Activated T-cell treated with anti-CD3 and anti-CD28 coated beads for 1 hour (primary cell): ENCODE data around the gene CDC23.
"Not testable (repeated sequence)": the region's sequence is repeated elsewhere in the genome, so short reads cannot be mapped to it uniquely, and the experiment has no call there.

ENCODE experiments used
- DNase-seq: peaks from one replicate; pipeline ENCODE4 v3.0.0-alpha.2; 2020; ENCODE audit warnings: low read depth

Gene CDC23, protein sequence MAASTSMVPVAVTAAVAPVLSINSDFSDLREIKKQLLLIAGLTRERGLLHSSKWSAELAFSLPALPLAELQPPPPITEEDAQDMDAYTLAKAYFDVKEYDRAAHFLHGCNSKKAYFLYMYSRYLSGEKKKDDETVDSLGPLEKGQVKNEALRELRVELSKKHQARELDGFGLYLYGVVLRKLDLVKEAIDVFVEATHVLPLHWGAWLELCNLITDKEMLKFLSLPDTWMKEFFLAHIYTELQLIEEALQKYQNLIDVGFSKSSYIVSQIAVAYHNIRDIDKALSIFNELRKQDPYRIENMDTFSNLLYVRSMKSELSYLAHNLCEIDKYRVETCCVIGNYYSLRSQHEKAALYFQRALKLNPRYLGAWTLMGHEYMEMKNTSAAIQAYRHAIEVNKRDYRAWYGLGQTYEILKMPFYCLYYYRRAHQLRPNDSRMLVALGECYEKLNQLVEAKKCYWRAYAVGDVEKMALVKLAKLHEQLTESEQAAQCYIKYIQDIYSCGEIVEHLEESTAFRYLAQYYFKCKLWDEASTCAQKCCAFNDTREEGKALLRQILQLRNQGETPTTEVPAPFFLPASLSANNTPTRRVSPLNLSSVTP

DNA sequence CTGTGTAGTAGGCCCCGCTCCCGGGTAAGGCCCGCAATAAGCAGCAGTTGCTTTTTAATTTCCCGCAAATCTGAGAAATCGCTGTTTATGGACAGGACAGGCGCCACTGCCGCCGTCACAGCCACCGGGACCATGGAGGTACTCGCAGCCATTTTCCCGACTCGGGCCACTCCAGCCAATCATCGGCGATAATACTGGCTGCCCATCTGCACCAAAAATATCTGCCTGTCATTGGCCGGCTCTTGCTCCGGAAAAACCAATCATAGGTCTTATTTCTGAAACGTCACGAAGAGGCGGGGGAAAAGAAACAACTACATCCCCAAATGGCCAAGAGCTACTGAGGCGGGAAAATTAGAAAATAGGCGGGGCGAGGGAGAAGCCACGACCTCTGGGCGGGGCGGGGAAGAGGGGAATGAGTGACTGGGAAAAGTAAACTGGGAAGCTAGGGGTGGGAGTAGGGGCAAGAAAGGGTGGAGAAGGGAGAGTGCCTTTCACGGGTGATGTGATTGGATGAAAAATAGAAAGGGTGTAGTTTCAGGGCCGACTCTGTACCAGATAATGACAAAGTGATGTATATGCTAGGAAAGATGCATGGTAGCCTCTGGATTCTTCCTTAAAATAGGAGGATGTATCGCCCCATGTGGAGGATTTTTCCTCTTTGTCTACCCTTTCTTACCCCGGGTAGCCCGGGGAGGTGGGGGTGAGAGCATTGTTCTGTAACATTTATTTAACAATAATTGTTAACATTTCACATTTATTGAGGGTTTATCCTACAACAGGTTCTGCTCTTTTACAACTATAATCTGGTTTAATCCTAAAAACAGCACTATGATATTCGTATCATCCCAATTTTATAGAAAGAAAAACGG lies at the start of gene CDC23:
CDC23 (minus strand) TSS at position 163 of the 869 bp plus-strand sequence; CDS start at position 152, 11 bp downstream.
- peak; percentile 75 for DNase-seq

DNA sequence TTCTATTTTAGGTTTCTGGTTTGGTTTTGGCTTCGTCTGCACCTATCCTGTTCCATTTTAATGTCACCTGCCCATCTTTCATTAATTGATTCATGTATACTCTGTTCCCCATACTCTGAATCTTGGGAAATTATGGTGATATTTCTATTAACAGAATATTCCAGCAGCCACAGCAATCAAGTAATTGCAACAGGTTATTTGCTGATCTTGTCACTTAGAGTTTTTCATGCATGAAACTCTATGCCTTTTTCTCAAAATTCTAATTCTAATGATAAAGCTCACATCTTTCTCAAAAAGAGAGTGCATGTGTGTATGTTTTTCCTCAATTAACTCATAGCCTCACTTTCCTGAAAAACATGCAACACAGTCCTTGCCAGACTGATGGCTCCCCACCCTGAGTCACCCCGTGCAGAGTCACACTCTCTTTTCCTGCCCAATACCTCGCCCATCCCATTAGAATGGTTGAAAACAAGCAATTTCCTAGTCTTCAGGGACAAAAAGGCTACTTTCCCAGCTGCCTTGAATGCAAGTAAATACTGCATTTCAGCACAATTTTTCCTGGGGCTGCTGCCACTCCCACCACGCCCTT lies 45.7 kb upstream of the CDC23 start:
- DNase-seq = no peak

DNA sequence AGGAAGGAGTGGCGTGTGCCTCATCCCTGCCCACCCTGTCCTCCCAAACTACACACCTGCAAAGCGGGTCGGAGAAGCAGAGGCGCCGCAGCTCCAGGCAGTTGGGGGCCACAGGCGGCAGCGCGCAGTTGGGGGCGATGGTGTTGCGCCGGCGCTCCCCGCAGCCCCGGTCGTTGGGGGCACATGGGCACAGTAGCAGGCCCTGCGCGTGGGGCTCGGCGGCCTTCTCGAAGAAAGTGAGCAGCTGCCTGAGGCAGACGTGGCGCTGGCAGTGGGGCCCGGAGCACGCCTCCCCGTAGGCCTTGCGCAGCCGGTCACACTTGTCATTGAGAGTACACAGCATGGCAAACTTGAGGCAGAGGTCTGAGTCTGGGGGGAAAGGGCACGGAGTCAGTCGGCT lies 44.5 kb upstream of the CDC23 start:
- DNase-seq = no peak

DNA sequence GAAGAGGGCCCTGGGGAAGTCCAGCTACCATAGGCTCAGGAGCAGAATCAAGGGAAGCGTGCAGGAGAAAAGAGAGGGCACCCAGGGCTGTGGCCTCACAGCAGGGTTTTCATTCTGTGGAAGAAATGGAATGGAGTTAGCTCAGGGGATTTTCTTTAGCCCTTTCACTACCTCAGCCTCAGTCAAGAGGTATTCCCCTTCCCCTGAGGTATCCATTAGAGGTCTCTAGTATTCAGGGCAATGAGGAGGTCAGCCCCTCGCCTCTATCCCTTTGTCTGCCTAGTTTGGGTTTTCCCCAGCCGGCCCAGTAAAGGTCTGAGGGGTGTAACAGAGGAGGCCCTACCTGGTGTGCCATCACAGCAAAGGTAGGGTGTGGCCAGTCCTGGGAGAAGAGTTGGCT lies 39.8 kb upstream of the CDC23 start:
- DNase-seq = no peak

DNA sequence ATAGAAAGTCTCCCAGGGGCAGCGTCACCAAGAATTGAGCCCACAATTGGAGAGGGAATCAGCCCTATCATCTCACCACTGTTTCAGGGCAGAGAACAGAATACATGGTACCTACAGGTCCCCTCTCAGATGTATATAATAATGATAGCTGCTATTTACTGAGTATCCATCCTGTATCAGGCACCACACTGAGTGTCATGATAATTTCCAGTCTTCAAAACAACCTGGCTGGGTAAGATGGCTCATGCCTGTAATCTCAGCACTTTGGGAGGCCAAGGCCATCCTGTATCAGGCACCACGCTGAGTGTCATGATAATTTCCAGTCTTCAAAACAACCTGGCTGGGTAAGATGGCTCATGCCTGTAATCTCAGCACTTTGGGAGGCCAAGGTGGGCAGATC lies 34.7 kb upstream of the CDC23 start:
- DNase-seq = not testable (repeated sequence)

DNA sequence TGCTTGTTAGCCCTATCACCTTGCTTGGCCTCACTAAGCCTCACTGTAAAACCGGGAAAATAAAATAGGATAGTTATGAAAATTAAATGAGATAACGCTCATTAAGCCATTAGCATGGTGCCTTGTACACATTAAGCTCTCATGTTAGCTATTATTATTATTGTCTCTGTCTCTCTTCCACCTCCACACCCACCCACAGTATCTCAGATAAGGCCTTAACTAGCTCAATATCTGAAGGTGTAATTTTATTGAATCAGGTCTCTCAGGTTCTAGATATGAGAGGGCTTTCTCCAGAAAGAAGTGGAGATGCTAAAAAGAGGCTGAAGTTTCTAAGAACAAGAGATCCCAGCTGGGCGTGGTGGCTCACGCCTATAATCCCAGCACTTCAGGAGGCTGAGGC lies 33.7 kb upstream of the CDC23 start:
- DNase-seq = no peak

DNA sequence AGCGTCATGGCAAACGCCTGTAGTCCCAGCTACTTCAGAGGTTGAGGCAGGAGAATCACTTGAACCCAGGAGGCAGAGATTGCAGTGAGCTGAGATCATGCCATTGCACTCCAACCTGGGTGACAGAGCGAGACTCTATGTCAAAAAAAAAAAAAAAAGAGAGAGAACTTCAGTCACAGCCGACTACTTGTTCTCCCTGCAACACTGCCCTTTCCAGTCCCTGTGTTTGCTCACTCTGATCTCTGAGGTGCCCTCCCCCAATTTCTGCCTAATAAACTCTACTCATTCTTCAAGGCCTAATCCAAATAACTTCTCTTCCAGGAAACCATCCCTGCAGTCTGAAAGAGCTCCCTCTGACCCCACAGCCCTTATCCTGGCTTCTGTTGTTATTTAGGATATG lies 33.2 kb upstream of the CDC23 start:
- no peak for DNase-seq

DNA sequence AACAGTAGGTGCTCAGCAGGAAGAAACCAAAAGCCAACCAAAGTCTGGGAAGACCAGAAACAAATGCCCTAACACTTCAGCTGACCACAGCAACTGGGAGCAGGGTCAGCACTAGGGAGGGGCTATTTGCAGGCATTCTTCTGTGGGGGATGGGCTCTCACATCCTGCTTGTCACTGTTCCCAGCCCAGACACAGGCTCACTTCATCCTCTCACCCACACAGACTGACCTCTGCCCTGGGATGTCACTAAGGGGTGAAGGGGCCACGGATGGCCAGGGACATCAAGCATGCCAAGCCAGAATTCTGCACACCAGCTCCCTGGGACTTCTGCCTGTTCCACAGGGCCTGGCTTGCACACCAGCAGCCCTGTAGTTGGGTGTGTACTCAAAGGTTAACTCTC lies 32.6 kb upstream of the CDC23 start:
- DNase-seq = no peak

DNA sequence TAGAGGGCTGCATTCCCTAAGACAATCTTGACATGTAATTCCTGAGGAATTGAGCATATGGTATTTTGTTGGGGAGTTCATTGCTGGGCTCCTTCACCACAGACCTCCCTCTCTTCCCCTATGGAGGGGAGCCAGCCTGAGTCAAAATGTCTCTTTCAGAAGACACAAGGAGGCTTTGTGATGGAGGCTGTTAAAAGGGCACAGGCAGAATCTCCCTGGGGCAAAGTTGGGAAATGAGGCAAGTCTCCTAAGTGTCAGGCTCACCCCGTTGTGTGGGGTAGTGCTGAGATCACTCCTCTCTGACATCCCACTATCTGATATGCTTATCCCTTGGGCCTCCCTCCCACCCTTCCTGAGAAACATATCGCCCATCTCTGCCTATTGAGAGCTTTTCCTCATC lies 30.7 kb upstream of the CDC23 start:
- no peak for DNase-seq

DNA sequence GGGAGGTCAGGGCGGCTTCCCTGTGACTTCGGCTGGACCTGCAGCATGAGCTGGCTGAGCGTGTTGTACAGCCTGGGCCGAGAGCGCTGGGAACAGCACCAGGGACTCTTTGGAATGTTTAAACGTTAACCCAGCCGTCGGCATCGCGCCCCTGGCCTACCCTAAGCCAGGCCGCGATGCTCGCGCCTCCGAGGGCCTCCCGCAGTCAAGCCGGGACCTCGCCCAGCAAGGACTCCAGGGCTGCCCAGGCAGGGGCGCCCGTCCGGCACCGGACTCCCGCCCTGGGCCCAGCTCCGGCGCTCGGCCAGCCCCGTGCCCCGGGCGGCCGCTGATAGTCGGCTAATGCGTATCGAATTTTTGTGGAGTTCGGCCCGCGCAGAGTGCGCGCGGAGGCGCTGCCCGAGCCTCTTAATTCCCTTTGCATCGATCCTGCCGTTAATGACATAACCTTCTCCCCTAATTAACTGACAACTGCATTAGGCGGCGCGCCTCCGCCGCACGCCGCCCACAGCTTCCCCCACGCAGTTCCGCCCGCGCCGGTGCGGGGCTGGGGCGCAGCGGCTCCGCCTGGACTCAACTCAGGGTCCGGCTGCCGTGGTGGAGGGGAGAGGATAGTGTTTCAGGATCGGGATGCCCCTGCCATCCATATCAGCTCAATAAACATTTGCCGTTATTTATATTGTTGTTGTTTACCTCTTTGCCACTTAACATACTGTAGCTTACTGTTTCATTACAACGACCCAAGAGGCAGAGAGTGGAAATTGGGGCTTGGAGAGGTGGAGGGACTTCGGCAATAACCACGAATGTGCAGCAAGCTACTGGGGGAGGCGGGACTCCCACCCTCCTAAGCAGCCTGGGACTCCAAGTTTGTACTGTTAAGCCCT lies 28.8 kb upstream of the CDC23 start:
- DNase-seq = no peak

DNA sequence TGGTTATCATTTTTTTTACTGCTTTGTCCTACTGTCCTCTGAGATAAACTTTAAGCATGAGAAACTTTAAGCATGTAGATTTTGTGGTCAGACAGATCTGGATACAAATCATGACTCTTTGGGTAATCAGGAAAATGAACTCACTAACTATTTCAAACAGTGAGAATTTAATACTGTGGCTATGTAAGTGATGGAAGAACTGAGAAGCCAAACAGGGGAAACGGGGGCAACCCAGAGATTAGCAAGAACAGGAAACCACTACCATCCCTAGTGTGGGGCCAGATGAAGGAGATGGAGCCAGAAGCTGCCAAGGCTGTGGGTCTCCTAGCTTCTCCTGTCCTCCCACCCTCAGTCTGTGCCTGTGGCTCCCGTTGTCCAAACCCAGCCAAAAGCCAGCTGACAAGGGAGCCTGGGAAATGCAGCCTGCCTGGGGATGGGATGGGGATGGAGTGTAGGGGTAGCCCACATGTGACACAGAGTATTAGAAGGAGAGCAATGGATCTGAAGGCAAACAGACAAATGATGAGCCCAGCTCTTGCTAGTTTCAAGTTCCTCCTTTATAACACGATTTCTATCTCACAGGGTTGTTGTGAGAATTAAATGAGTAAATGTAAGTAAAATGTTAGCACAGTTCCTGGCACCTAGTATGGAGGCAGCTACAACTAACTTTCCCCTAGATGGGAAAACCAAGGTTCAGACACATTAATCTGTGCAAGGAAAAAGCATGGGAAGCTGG lies 27.7 kb upstream of the CDC23 start:
- DNase-seq = no peak

DNA sequence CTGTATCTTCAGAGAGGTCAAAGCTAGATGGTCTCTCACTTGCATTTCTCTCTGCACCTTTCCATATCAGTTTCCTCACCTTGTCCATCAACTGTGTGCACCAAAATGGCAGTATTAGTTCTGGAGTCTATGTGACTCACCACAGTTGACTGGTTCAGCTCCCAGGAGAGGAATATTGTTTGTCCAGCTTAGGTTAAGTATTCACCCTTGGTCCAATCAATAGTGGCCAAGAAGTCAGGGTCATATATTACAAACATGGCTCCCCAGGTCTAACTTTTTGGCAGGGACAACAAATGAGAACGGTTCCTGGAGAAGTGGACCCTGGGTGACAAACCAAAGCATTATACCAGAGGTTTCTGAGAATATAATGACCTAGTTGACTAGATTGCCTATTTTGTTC lies 24.9 kb upstream of the CDC23 start:
- no peak for DNase-seq

DNA sequence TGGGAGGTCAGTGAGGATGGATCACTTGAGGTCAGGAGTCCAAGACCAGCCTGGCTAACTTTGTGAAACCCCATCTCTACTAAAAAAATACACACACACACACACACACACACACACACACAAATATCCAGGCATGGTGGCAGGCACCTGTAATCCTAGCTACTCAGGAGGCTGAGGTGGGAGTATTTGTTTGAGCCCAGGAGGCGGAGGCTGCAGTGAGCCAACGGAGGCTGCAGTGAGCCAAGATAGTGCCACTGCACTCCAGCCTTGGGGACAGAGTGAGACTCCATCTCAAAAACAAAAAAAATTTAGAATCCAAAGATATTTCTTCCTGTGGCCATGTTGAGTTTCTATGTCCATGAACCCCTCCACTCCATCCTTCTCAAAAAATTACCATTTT lies 21.5 kb upstream of the CDC23 start:
- DNase-seq = no peak

DNA sequence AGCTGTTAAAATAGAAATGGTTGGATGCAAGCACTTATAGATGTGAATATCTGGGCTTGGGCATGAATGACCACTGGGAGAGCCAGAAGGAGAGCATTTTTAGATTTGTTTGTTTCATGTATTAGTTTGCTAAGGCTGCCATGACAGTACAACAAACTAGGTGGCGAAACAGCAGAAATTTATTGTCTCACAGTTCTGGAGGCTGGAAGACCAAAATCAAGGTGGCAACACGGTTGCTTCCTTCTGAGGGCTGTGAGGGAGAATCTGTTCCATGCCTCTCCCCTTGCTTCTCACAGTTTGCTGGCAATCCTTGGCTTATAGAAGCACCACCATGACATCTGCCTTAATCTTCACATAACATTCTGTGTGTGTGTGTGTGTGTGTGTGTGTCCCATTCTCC lies 20.2 kb upstream of the CDC23 start:
- DNase-seq = no peak

DNA sequence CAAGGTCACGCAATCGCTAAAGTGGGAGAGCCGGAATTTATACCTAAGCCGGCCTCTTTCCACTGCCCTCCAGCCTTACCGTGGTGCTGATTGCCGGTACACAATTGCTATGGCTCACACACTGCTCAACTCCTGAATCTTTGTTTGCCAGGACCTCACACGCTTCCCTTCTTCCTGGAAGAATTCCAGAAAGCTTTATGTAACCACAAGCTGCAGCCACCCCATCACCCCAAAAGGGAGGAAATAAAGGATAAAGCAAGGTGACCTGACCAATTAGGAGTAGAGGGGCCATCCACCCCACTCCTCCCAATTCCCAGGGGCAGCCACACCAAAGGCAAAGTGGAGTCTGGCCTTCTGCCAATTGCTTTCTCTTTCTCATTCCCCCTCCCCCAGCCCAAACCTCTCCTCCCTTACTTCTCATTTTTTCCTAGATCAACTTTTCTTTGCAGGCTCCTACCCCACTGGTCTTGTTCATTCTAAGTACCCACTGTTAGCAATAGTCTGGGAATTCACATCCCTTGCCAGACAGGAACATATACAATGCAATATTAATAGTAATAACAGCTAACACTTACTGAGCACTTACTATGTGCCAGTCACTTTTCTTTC lies 18.0 kb upstream of the CDC23 start:
- DNase-seq = no peak

DNA sequence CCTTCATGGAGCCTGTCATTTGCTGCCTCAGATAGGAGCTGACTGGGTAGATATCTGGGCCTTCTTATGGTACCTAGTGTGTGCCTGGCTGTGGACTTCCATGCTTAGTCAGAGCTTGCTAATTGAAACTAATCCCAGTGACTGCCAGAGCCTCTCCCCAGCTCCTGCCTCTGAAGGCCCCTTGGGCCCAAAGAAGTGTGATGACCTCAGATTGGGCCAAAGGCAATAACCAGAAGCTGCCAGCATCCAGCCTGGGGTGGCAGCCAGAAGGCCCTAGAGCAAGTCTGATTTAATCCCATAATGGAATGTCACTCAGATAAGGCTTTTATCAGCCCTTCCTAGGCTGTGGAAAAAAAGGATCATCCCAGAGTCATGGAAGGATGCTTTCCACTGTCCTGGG lies 17.1 kb upstream of the CDC23 start:
- DNase-seq = no peak

DNA sequence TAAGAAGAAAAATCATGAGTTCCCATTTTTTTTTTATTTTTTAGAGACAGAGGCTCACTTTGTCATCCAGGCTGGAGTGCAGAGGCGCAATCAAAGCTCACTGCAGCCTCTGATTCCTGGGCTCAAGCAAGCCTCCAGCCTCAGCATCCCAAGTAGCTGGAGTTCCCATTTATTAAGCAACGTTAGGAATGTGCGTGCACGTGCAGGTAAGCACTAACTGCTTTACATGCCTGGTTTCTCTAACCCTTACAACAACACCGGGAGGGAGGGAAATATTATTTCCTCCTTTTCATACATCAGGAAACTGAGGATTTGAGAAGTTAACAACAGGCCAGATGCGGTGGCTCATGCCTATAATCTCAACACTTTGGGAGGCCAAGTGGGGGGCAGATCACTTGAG lies 16.3 kb upstream of the CDC23 start:
- DNase-seq = no peak

DNA sequence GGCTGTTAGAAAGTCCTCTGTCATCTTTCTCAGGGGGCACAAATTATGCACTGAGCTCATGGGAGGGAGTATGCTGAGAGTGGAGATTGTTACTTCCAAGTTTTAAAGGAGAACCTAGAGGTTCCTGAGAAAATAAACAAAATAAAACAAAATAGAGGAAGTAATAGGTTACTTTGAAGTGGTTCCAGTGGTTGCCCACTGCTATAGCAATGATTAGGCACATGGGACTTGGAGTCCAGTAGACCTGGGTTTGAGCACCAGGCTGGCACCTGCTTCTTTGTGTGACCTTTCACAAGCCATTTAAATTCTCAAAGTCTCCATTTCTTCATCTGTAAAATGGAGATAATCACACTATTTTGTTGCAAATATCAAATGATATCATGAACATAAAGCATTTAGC lies 13.8 kb upstream of the CDC23 start:
- no peak for DNase-seq

DNA sequence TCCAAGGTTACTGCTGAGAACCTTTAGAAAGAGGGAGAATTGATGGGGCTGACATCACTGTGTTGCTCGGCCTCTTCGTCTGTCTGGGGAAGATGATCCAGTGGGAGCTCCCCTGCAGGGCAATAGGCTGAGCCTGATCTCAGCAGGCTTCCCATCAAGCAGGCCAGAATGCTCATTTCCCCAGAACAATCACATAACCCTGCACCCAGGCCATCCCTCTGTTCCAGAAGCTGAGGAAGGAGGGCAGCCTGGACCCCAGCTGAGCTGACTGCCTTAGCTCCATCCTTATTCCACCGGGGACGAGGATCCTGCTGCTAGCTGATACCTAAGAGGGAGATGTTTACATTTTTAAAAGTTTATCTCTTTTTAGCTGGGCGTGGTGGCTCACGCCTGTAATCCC lies 11.6 kb upstream of the CDC23 start:
- DNase-seq = no peak

DNA sequence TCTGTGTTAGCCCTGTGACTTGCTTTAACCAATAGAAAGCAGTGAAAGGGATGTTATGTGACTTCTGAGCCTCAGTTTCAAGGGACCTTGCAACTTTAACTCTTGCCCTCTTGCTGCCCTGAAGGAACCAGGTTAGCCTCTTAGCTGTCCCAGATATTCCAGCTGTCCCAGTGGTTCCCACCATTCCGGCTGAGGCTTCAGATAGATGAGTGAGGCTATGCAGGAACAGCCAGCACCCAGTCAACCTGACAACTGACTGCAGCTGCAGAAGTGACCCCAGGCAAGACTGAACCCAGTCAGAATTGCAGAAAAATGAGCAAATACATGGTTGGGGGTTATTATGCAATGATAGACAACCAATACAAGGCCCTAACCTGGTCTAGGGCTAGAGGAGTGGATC lies 10.4 kb upstream of the CDC23 start:
- DNase-seq = no peak
